GM19240 (cell line): ENCODE data around the gene DOP1A.
"Not testable (repeated sequence)": the region's sequence is repeated elsewhere in the genome, so short reads cannot be mapped to it uniquely, and the experiment has no call there.

Source experiments
- DNase-seq: peaks from one replicate; pipeline ENCODE4 v3.0.0; 2011; ENCODE audit warnings: low spot score; ENCODE audit not compliant: insufficient read length

DOP1A gene

GRCh38 chr6:83138758-83139157 is 71.3 kb downstream of the DOP1A start:
- no peak for DNase-seq

DNA sequence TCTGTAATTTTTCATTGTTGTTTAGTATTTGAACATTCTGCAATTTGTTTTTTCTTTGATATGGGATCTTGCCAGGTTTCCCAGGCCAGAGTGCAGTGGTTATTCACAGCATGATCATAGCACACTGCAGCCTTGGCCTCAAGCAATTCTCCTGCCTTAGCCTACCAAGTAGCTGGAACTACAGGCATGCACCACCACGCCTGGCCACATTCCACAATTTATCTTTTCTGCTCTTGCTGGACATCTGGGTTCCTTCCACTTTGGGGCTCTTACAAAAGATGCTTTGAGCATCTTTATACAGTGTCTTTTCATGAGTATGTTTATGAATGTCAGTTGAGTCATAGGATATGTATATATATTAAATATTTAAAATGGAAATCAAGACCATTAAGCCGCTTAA is 83.6 kb downstream of the DOP1A start:
- DNase-seq = no peak

- no peak for DNase-seq
Observed at GRCh38 chr6:83152913-83153312, 85.4 kb downstream of the DOP1A start.

DNA sequence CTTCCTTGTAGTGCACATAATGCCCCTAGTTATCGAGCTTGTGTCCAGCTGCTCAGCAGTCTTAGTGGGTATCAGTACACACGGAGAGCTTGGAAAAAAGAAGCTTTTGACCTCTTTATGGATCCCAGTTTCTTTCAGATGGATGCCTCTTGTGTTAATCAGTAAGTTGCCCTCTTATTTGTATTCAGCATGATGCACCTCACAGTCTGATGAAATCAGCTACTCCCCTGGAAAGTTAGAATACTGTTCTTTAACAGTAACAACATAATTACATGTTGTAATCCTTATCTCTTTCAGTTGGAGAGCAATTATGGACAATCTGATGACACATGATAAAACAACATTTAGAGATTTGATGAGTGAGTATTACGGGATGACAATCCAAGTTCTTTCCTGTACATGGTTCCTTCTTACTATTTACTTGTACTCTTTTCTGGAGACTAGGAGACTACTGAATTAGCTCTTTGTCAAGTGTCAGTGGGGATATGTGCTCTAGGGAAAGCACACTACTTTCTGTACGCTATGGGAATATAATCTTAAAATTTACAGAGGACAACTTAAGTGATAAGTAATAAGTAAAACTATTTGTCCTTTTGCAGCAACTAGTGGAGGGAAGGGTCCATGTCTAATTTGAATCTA is 86.5 kb downstream of the DOP1A start:
- DNase-seq = no peak

DNA sequence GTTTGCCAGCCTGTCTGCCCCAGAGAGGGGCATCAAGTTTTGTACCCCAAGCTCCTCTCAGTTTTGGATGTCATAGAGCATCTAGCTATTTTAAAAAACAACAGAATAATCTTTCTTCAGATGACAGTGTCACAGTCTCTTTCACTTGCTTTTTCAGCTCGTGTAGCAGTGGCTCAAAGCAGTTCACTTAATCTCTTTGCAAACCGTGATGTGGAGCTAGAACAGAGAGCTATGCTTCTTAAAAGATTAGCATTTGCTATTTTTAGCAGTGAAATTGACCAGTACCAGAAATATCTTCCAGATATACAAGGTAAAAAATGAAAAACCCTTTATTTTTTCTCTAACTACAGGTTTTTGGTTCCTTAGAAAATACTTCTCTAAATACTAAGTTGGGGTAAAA is 88.3 kb downstream of the DOP1A start:
- no peak for DNase-seq

- no peak for DNase-seq
Observed at GRCh38 chr6:83160167-83160566, 92.7 kb downstream of the DOP1A start.

- DNase-seq = no peak
Observed at GRCh38 chr6:83167726-83168278, 100.3 kb downstream of the DOP1A start.

DNA sequence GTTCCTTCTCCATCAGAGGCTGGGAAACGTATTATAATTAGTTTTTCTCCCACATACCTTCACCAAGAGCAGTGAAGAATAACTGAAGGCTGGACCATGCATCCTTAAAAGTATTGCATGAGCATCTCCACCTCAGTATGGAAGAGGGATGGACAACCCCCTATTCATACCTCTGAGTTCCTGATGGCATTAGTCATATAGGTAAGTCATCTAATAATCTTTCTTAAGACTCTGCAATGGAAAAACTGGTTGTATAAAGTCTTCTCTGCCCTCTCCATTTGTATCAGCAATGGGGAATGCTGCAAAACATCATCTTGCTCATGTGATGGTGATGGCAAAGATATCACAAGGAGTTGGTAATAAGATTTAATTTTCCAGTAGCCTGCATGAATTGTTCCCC is 101.1 kb downstream of the DOP1A start:
- no peak for DNase-seq

DNA sequence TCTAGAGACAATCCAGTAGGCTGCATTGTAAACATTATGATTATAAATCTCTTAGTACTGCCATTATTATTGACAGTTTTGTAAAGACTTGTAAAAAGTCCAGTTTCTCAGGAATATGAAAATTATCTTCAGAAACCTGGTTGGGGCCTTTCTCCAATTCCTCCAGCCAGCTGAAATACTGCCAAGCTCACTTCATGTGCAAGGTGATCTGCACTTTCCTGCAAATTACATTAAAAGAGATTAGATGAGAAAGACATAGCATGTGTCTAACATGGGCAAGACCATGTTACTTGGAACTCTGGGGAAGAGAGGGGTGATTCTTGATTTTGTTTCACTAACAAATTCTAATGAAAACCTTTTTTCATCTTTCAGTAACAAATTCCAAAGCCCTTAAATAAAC is 101.6 kb downstream of the DOP1A start:
- DNase-seq = no peak

GRCh38 chr6:83169511-83169910 is 102.0 kb downstream of the DOP1A start:
- no peak for DNase-seq

- DNase-seq = no peak
Observed at GRCh38 chr6:83176246-83176645, 108.8 kb downstream of the DOP1A start.

- DNase-seq = no peak
Observed at GRCh38 chr6:83180426-83180950, 113.0 kb downstream of the DOP1A start.

- no peak for DNase-seq
Observed at GRCh38 chr6:83182114-83182513, 114.6 kb downstream of the DOP1A start.

DNA sequence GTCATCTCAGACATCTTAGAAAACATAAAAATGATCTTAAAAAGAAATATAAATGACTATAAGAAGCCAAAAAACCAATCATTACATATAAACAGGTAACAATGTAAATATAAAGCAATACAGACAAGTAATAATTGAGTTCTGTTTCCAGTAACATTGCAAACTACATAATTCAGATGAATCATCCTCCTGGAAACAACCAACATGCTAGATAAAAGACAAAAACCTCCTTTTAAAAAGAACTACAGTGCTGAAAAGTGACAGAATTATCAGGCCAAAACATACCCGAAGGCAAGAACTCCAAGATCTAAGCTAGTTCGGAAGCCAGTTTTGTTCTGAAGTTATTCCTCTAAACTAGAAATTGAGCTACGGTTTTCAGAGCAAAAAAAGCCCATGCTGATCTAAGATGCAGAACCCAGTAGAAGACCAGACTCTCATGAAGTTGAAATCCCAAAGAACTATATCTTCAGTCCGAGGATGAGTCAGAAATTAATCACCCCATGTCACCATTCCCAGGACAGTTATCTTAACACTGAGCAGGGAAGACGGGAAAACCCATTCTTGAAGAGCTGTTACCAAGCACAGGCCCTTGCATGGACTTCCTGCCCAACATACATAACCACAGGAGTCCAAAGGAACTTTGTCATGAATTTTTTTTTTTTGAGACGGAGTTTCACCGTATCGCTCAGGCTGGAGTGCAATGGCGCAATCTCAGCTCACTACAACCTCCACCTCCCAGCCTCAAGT is 115.8 kb downstream of the DOP1A start:
- no peak for DNase-seq

- DNase-seq = no peak
Observed at GRCh38 chr6:83185096-83185495, 117.6 kb downstream of the DOP1A start.

DNA sequence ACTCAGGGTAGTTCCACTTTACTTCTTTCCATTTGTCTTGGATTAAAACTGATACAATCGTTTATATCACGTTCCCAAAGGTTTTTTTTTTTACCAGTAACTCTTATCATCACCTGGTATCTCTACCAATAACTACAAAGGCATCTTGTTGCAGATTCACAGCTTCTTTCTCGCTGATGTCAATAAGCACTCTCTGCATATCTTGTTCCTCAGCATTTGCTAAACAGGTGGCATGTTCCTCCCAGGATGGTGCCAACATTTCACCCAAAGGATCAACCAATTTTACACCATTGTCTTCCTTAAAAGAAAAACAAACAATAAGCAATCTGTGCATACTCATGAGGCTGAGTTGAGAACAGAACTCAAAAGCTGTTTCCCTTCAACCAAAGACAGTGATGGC is 121.0 kb downstream of the DOP1A start:
- no peak for DNase-seq

DNA sequence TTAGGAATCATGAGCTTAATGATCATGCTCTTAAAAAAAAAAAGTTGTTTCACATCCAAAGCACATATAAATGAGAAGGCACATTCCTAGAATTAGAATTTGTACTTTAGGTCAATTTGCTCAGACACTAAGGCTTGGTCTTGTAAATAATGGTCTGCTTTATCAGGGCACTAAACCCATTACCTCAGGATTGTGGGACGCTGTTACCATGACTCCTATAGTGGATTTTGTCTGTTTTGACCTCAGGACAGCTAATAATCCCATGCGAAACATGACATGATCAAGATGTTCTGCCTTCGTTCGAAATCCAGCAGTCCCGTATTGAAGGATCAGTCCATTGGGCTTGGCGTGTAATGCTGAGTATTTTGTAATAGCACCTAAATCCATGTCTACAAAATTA is 123.2 kb downstream of the DOP1A start:
- DNase-seq = no peak

DNA sequence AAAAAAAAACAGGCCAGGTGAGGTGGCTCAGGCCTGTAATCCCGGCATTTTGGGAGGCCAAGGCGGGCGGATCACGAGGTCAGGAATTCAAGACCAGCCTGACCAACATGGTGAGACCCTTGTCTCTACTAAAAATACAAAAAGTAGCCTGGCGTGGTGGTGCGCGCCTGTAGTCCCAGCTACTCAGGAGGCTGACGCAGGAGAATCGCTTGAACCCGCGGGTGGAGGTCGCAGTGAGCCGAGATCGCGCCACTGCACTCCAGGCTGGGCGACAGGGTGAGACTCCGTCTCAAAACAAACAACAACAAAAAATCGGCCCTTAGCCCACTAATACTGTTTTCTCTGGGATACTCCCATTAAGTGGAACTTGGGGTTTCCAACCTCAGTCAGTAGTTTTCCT is 124.5 kb downstream of the DOP1A start:
- DNase-seq = not testable (repeated sequence)

DNA sequence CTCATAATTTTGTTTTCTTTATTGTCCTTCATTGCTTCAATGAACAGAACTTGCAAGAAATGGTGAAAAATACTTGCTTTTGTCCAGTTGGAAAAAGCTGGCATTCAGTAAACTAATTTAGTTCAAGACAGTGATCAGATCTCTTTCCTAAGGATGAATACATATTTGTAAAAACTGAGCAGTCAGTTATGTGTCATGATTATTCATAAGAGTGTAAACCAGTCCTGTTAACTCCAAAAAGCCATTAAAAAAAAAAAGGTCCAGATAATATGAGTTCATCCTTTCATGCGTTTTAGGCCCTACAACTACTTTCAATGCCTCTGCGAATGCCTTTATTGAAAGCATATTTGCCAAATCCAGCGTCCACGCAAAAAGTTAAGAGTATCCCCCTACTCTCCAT is 125.0 kb downstream of the DOP1A start:
- DNase-seq = no peak

GRCh38 chr6:83192871-83193746 is 125.6 kb downstream of the DOP1A start, which contains the start of the genes PGM3 and RWDD2A:
PGM3 (minus strand) TSS chr6:83193265; CDS start chr6:83191012, 2,253 bp downstream.
RWDD2A (plus strand) TSS chr6:83193357; CDS start chr6:83194452, 1,095 bp downstream.
- peak; percentile 85 for DNase-seq
